Spleen (tissue), 11 donors: ENCODE results near the gene UBC. TPM values are rescaled to one million over a fixed set of nuclear protein-coding genes. Genes with fewer than 3 reads are reported as not detected.
"Not testable (repeated sequence)": the region's sequence is repeated elsewhere in the genome, so short reads cannot be mapped to it uniquely, and the experiment has no call there.

ENCODE experiments used
- DNase-seq: peaks from one replicate; pipeline ENCODE4 v3.0.0-alpha.2; 2020
- H3K27ac ChIP-seq, 8 donors: fragments of 200-600 bp; sonication (generic) in 7 of 8; 1 replicate in 4 of 8; 2 replicates in 4 of 8; pipeline versions ENCODE4 v1.5.0 to v1.8.0; 2016 to 2021; ENCODE audit warnings: inconsistent platforms in 4 of 8, mild to moderate bottlenecking in 4 of 8, moderate library complexity in 1 of 8
- H3K27me3 ChIP-seq, 7 donors: fragments of 200-600 bp; sonication (generic) in 6 of 7; replicated peaks in 1 of 7; 1 replicate in 4 of 7; 2 replicates in 3 of 7; pipeline versions ENCODE4 v1.5.0 to v1.8.0; 2016 to 2021; ENCODE audit warnings: inconsistent platforms in 3 of 7, mild to moderate bottlenecking in 1 of 7
- H3K36me3 ChIP-seq, 6 donors: fragments of 200-600 bp; sonication (generic) in 5 of 6; 1 replicate in 4 of 6; 2 replicates in 2 of 6; pipeline versions ENCODE4 v1.5.0 to v1.8.0; 2016 to 2021; ENCODE audit warnings: inconsistent platforms in 2 of 6
- H3K4me1 ChIP-seq, 6 donors: fragments of 200-600 bp; sonication (generic) in 5 of 6; 1 replicate in 3 of 6; 2 replicates in 3 of 6; pipeline versions ENCODE4 v1.5.0 to v1.8.0; 2016 to 2021; ENCODE audit warnings: inconsistent platforms in 3 of 6
- H3K4me3 ChIP-seq, 8 donors: fragments of 200-600 bp; sonication (generic) in 7 of 8; 1 replicate in 4 of 8; 2 replicates in 4 of 8; pipeline versions ENCODE4 v1.5.0 to v1.8.0; 2016 to 2021; ENCODE audit warnings: inconsistent platforms in 4 of 8, mild to moderate bottlenecking in 4 of 8, moderate library complexity in 2 of 8
- H3K9me3 ChIP-seq, 8 donors: fragments of 200-600 bp; sonication (generic) in 7 of 8; 1 replicate in 4 of 8; 2 replicates in 4 of 8; pipeline versions ENCODE4 v1.5.0 to v1.8.0; 2016 to 2021; ENCODE audit warnings: inconsistent platforms in 4 of 8
- POLR2A ChIP-seq, 3 donors: fragments of 450-650 bp; IDR thresholded peaks; one replicate each; pipeline ENCODE4 v1.5.1; 2017; ENCODE audit warnings: antibody characterized with exemption in 3 of 3, mild to moderate bottlenecking in 1 of 3
- POLR2AphosphoS5 ChIP-seq, 3 donors: sonication (generic); formaldehyde crosslinking; IDR thresholded peaks; one replicate each; pipeline ENCODE4 v1.5.1; 2017; ENCODE audit warnings: antibody characterized with exemption in 3 of 3
- WGBS, 5 donors: extraction: QIAGEN DNeasy Blood & Tissue Kit in 3 of 5; methylation state at CpG; one replicate each; pipeline versions ENCODE4 v1.1.5 to v1.1.7; 2013 to 2018; 5-methylcytosine and 5-hydroxymethylcytosine counted together
- intact Hi-C: fragments of 100-400 bp; cut with DNase I; formaldehyde crosslinking; loops from one replicate; pipeline ENCODE4 v1.15.0; 2023; ENCODE audit warnings: low total_unique reads
- polyA plus RNA-seq, 3 donors: library from polyadenylated mRNA; stranded (reverse); fragments of 200-250 nt; gene quantifications; one replicate each; pipeline ENCODE4 v1.2.1, GENCODE V29; 2013
- total RNA-seq, 7 donors: library from RNA; depleted of rRNA in 3 of 7; stranded (reverse); fragments of >200 nt in 3 of 7; fragmentation: NEBNext Ultra II Directional in 4 of 7; extraction: Animal tissue kit (Norgen Biotek cat#: 25700) in 4 of 7; gene quantifications; one replicate each; pipeline versions ENCODE4 v1.1.0 to v1.2.1, GENCODE V29; 2016 to 2021
- TF ChIP-seq, protein P1 (sequence below), 11 experiments: fragments of 200-600 bp in 7 of 11; fragments of 450-650 bp in 4 of 11; sonication (generic) in 4 of 11; IDR thresholded peaks in 8 of 11; conservative IDR thresholded peaks in 3 of 11; 1 replicate in 7 of 11; 2 replicates in 4 of 11; pipeline versions ENCODE4 v1.4.0 to v1.8.0; 2016 to 2021; ENCODE audit warnings: antibody characterized with exemption in 11 of 11, inconsistent platforms in 4 of 11, mild to moderate bottlenecking in 1 of 11
- donor health status: healthy with polysubstance abuse.
- donor health status: DM: no; HTN: no; CAD: no; lungs with moderate emphysema.
- donor health status: DM: no; HTN: no; CAD: no.
- donor health status: Bipolar disorder and iron deficiency.
- donor health status: healthy.
- donor health status: DM: no; HTN: no; CAD: no.
- donor health status: DM: yes; HTN: yes; CAD: no.

Gene UBC
- total and polyA plus RNA-seq, 10 donors, result 623 to 1,107 (median 865) TPM

DNA sequence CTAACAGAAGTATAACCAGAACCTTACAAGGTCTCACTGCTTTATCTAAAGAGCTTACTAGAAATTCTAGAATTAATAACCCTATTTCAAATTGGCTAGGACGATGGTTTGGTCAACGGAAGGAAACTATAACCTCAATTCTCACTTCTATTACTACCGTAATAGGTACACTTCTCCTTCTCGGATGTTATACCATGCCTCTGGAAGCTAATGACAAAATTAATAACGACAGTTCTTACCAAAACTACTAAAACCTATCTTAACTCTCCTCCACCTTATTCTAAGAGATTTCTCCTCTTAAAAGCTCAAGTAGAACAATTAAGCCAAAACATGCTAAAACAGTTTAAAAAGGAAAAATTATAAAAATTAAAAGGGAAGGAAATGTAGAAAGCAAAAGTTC is 23.7 kb upstream of the UBC start:
- 14 to 23% (median 17%) methylated on average over 5 of the region's 5 CpGs for WGBS, 5 donors
- intact Hi-C loops, result no loop called here
- Histone ChIP-seq H3K27me3 (no peaks in the 10 kb centered on the region), H3K27ac (peak overlapping the region; percentile 88 to 94 (median 93)), H3K36me3 (peaks cover 0 to 8% (median under 1%) of the 10 kb centered on the region in 6 donors), H3K4me3 (peak overlapping the region in 7 of 8 donors; percentile 31 to 73 (median 48)), H3K9me3 (no peaks in the 10 kb centered on the region), H3K4me1 (peaks cover 23 to 59% (median 42%) of the 10 kb centered on the region in 6 donors)
- no peak for DNase-seq
- TF ChIP-seq, protein P1, sequence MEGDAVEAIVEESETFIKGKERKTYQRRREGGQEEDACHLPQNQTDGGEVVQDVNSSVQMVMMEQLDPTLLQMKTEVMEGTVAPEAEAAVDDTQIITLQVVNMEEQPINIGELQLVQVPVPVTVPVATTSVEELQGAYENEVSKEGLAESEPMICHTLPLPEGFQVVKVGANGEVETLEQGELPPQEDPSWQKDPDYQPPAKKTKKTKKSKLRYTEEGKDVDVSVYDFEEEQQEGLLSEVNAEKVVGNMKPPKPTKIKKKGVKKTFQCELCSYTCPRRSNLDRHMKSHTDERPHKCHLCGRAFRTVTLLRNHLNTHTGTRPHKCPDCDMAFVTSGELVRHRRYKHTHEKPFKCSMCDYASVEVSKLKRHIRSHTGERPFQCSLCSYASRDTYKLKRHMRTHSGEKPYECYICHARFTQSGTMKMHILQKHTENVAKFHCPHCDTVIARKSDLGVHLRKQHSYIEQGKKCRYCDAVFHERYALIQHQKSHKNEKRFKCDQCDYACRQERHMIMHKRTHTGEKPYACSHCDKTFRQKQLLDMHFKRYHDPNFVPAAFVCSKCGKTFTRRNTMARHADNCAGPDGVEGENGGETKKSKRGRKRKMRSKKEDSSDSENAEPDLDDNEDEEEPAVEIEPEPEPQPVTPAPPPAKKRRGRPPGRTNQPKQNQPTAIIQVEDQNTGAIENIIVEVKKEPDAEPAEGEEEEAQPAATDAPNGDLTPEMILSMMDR (IDR thresholded peaks at IDR 0.05 in 8 of 11, conservative IDR thresholded peaks at IDR 0.05 in 3 of 11), result peak in 1 of 11 experiments; percentile 16
- TF ChIP-seq POLR2A (IDR thresholded peaks at IDR 0.05), result no peak

DNA sequence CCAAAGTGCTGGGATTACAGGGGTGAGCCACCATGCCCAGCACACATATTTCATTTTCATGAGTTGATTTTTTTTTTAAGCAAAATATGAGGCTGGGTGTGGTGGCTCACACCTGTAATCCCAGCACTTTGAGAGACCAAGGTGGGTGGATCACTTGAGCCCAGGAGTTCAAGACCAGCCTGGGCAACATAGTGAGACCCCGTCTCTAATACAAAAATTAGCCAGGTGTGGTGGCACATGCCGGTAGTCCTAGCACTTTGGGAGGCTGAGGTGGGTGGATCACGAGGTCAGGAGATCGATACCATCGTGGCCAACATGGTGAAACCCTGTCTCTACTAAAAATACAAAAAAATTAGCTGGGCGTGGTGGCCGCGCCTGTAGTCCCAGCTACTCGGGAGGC is 17.1 kb upstream of the UBC start:
- peak; percentile 29 for DNase-seq
- H3K36me3 ChIP-seq, H3K9me3 ChIP-seq, H3K27ac ChIP-seq, H3K4me3 ChIP-seq, intact Hi-C loops, H3K27me3 ChIP-seq: not testable (repeated sequence)
- H3K4me1 ChIP-seq, result peaks cover 9 to 34% (median 16%) of the 10 kb centered on the region in 6 donors
- WGBS, 5 donors, result 92 to 96% (median 95%) methylated on average over 9 of the region's 9 CpGs

DNA sequence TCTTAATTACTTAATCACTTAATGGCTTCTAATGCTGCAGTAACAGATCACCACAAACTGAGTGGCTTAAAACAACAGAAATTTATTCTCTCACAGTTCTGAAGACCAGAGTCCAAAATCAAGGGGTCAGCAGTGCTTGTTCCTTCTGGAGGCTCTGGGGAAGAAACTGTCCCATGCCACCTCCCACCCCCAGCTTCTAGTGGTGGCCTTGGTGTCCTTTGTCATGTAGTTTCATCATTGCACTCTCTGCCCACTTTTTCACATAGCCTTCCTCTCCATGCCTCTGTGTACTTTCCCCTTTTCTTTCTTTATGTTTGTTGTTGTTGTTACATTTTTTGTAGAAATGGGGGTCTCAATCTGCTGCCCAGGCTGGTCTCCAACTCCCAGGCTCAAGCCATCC is 16.1 kb upstream of the UBC start:
- Histone ChIP-seq H3K27me3 (no peaks in the 10 kb centered on the region), H3K4me3 (no peak overlapping the region), H3K27ac (no peak overlapping the region), H3K4me1 (peaks cover 9 to 26% (median 16%) of the 10 kb centered on the region in 6 donors), H3K36me3 (no peaks in the 10 kb centered on the region), H3K9me3 (no peaks in the 10 kb centered on the region)
- intact Hi-C loops, result no loop called here
- TF ChIP-seq, protein P1 (IDR thresholded peaks at IDR 0.05 in 8 of 11, conservative IDR thresholded peaks at IDR 0.05 in 3 of 11), result no peak
- DNase-seq, result no peak

DNA sequence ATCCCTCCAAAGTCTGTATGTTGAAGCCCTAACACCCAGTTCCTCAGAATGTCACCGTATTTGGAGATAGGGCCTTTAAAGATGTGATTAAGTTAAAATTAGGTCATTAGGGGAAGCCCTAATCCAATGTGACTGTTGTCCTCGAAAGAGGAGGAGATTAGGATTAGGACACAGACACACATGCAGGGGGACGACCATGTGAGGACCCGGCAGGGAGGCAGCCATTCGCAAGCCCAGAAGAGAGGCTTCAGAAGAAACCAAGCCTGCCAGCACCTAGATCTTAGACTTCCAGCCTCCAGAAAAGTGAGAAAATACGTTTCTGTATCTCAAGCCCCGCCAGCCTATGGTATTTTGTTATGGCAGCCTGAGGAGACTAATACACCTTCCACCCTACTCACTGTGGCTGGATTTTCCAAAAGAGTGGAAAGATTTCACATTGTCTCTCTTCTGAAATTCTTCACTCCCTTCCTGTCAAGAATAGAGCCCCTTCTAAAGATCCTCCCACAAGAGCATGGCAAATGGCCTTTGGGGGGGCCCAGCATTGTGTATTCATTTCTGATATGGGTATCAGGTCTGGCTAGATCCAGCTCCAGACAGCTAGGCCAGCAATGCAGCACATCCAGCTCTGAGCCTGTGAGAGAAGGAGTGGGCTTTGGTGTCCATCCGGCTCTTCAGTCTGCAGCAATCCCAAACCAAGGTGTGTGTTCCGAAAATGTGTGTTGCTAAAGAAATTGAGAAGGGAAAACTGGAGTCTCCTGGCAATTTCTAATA is 15.4 kb upstream of the UBC start:
- peak overlapping the region in 2 of 8 donors; percentile 89 to 91 for H3K27ac ChIP-seq
- H3K9me3 ChIP-seq, result no peaks in the 10 kb centered on the region
- intact Hi-C loops, result no loop called here
- no peaks in the 10 kb centered on the region for H3K27me3 ChIP-seq
- DNase-seq, result peak; percentile 60
- H3K4me1 ChIP-seq, result peaks cover 9 to 25% (median 16%) of the 10 kb centered on the region in 6 donors
- no peak overlapping the region for H3K4me3 ChIP-seq
- 88 to 94% (median 89%) methylated on average over 9 of the region's 9 CpGs for WGBS, 5 donors
- H3K36me3 ChIP-seq, result no peaks in the 10 kb centered on the region
- TF ChIP-seq, protein P1 (IDR thresholded peaks at IDR 0.05 in 8 of 11, conservative IDR thresholded peaks at IDR 0.05 in 3 of 11), result no peak
- TF ChIP-seq POLR2AphosphoS5 (IDR thresholded peaks at IDR 0.05), result no peak
- TF ChIP-seq POLR2A (IDR thresholded peaks at IDR 0.05), result no peak
